Measurements from ENCODE around the gene U2AF2. TPM values are rescaled to one million over a fixed set of nuclear protein-coding genes. Genes with fewer than 3 reads are reported as not detected.

Gene U2AF2
- total and polyA plus RNA-seq, 2 experiments from 2014 or later: 22.4 to 150 TPM

GRCh38 chr19:55695511-55696290, 40.9 kb downstream of the U2AF2 start:
- Histone ChIP-seq H2AFZ (no peak overlapping the region), H4K20me1 (ENCODE audit: insufficient read depth) (no peaks in the 10 kb centered on the region), H3K9me2 (ENCODE audit: insufficient read depth) (no peaks in the 10 kb centered on the region), H3K27ac (no peak overlapping the region), H3K4me1 (ENCODE audit: insufficient read depth) (no peaks in the 10 kb centered on the region), H3K9ac (no peak overlapping the region), H3K36me3 (ENCODE audit: low read depth) (peaks cover 3% of the 10 kb centered on the region; the same call in 1 of the 2 replicates), H3K4me2 (ENCODE audit: unreplicated experiment) (no peak overlapping the region), H3K9me3 (ENCODE audit: low read depth) (no peaks in the 10 kb centered on the region), H3K79me2 (ENCODE audit: insufficient read depth) (no peaks in the 10 kb centered on the region), H3K4me3 (no peak overlapping the region), H3K27me3 (replicated peaks; ENCODE audit: insufficient read depth) (no peaks in the 10 kb centered on the region), H3F3A (ENCODE audit: insufficient read depth) (no peaks in the 10 kb centered on the region)
- WGBS, 2 experiments (ENCODE audit: low coverage in 1 of 2, low lambda C conversion rate in 2 of 2, missing lambda C conversion rate in 2 of 2): 90 to 91% methylated on average over 20 to 23 of the region's 23 CpGs
- no peak for DNase-seq
- TF ChIP-seq EZH2 (IDR thresholded peaks at IDR 0.05; ENCODE audit: insufficient read depth, poor library complexity, severe bottlenecking) (no peak), EZH2phosphoT487 (IDR thresholded peaks at IDR 0.05; ENCODE audit: insufficient read depth, low read depth) (no peak)
- in situ Hi-C loops (cut with MboI): no loop called here

- Histone ChIP-seq H3K9me3 (ENCODE audit: low read depth) (no peaks in the 10 kb centered on the region), H3K4me2 (ENCODE audit: unreplicated experiment) (no peak overlapping the region), H3F3A (ENCODE audit: insufficient read depth) (no peaks in the 10 kb centered on the region), H3K27ac (no peak overlapping the region), H3K27me3 (replicated peaks; ENCODE audit: insufficient read depth) (no peaks in the 10 kb centered on the region), H3K4me1 (ENCODE audit: insufficient read depth) (no peaks in the 10 kb centered on the region), H3K4me3 (no peak overlapping the region), H4K20me1 (ENCODE audit: insufficient read depth) (no peaks in the 10 kb centered on the region), H3K79me2 (ENCODE audit: insufficient read depth) (no peaks in the 10 kb centered on the region), H3K9ac (no peak overlapping the region), H2AFZ (no peak overlapping the region), H3K36me3 (ENCODE audit: low read depth) (peaks cover 3% of the 10 kb centered on the region; the same call in 1 of the 2 replicates), H3K9me2 (ENCODE audit: insufficient read depth) (no peaks in the 10 kb centered on the region)
- TF ChIP-seq EZH2 (IDR thresholded peaks at IDR 0.05; ENCODE audit: insufficient read depth, poor library complexity, severe bottlenecking) (no peak), EZH2phosphoT487 (IDR thresholded peaks at IDR 0.05; ENCODE audit: insufficient read depth, low read depth) (no peak)
- WGBS, 2 experiments (ENCODE audit: low coverage in 1 of 2, low lambda C conversion rate in 2 of 2, missing lambda C conversion rate in 2 of 2): 89 to 91% methylated on average over 20 of the region's 20 CpGs
- in situ Hi-C loops (cut with MboI): no loop called here
- DNase-seq: no peak
Measured at GRCh38 chr19:55696301-55697068, 41.6 kb downstream of the U2AF2 start.

GRCh38 chr19:55697069-55697440, 42.2 kb downstream of the U2AF2 start:
- Histone ChIP-seq H3F3A (ENCODE audit: insufficient read depth) (no peaks in the 10 kb centered on the region), H3K9ac (no peak overlapping the region), H4K20me1 (ENCODE audit: insufficient read depth) (no peaks in the 10 kb centered on the region), H3K79me2 (ENCODE audit: insufficient read depth) (no peaks in the 10 kb centered on the region), H3K36me3 (ENCODE audit: low read depth) (peaks cover 3% of the 10 kb centered on the region; the same call in 1 of the 2 replicates), H3K9me2 (ENCODE audit: insufficient read depth) (no peaks in the 10 kb centered on the region), H3K27ac (no peak overlapping the region), H3K4me2 (ENCODE audit: unreplicated experiment) (no peak overlapping the region), H3K27me3 (replicated peaks; ENCODE audit: insufficient read depth) (no peaks in the 10 kb centered on the region), H3K9me3 (ENCODE audit: low read depth) (no peaks in the 10 kb centered on the region), H3K4me3 (no peak overlapping the region), H2AFZ (no peak overlapping the region), H3K4me1 (ENCODE audit: insufficient read depth) (no peaks in the 10 kb centered on the region)
- WGBS, 2 experiments (ENCODE audit: low coverage in 1 of 2, low lambda C conversion rate in 2 of 2, missing lambda C conversion rate in 2 of 2): 80 to 84% methylated on average over 12 of the region's 12 CpGs
- no peak for TF ChIP-seq EZH2 (IDR thresholded peaks at IDR 0.05; ENCODE audit: insufficient read depth, poor library complexity, severe bottlenecking)
- no peak for TF ChIP-seq EZH2phosphoT487 (IDR thresholded peaks at IDR 0.05; ENCODE audit: insufficient read depth, low read depth)
- DNase-seq: no peak
- in situ Hi-C loops (cut with MboI): no loop called here

- Histone ChIP-seq H4K20me1 (ENCODE audit: insufficient read depth) (no peaks in the 10 kb centered on the region), H3K9ac (no peak overlapping the region), H2AFZ (no peak overlapping the region), H3K79me2 (ENCODE audit: insufficient read depth) (no peaks in the 10 kb centered on the region), H3F3A (ENCODE audit: insufficient read depth) (no peaks in the 10 kb centered on the region), H3K4me1 (ENCODE audit: insufficient read depth) (no peaks in the 10 kb centered on the region), H3K4me3 (no peak overlapping the region), H3K36me3 (ENCODE audit: low read depth) (peaks cover 3% of the 10 kb centered on the region; the same call in 1 of the 2 replicates), H3K27me3 (replicated peaks; ENCODE audit: insufficient read depth) (no peaks in the 10 kb centered on the region), H3K9me2 (ENCODE audit: insufficient read depth) (no peaks in the 10 kb centered on the region), H3K4me2 (ENCODE audit: unreplicated experiment) (no peak overlapping the region), H3K9me3 (ENCODE audit: low read depth) (no peaks in the 10 kb centered on the region), H3K27ac (no peak overlapping the region)
- TF ChIP-seq EZH2phosphoT487 (IDR thresholded peaks at IDR 0.05; ENCODE audit: insufficient read depth, low read depth) (no peak), EZH2 (IDR thresholded peaks at IDR 0.05; ENCODE audit: insufficient read depth, poor library complexity, severe bottlenecking) (no peak)
- in situ Hi-C loops (cut with MboI): no loop called here
- DNase-seq: no peak
- 98 to 99% methylated on average over 8 of the region's 8 CpGs for WGBS, 2 experiments (ENCODE audit: low coverage in 1 of 2, low lambda C conversion rate in 2 of 2, missing lambda C conversion rate in 2 of 2)
Measured at GRCh38 chr19:55697698-55698097, 42.9 kb downstream of the U2AF2 start.

All from GM23248 (cell line).